ENCODE data around the gene POTEM.
"Not testable (repeated sequence)": the region's sequence is repeated elsewhere in the genome, so short reads cannot be mapped to it uniquely, and the experiment has no call there.

The POTEM gene

DNA sequence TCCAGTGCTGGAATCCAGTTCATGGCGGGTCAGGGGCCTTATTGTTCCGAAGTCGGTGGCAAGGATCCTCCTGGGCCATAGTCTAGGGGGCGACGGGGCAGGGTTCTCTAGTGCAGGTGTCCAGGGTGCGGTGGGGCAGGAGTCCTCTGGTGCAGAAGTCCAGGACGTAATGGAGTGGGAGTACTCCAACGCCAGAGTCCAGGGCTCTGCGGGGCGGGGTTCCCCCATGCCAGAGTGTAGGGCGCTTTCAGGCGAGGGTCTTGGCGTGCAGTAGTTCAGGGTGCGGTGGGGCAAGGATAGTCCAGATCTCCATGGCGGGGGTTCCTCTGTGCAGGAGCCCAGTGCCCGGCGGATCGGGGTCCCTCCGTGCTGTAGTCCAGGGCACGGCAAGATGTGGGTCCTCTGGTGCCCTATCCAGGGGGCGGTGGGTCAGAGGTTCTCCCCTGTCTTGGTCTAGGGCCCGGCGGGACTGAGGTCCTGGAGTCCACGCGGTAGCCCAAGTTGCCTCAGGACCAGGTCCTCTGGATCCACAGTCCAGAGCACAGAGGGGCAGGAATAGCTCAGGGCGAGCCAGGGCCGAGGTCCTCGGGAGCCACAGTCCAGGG, 70.9 kb downstream of the POTEM start:
- DNase-seq, result not testable (repeated sequence)

DNA sequence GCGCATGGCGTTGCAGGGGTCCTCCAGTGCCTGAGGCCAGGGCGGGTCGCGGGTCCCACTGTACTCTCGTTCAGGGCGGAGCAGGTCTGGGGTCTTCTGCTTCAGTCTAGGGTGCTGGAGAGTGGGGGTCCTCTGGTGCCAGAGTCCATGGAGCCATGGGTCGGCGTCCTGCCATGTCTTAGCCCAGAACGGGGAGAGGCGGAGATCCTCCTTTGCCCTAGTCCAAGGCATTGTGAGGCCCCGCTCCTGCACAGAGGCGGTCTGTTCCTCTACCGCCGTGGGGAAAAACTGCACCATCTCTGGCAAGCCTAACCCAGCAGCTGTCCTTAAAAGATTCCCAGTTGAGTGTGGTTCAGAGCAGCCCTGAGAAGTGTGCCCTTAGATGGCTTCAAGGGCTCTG, 71.6 kb downstream of the POTEM start:
- not testable (repeated sequence) for DNase-seq

DNA sequence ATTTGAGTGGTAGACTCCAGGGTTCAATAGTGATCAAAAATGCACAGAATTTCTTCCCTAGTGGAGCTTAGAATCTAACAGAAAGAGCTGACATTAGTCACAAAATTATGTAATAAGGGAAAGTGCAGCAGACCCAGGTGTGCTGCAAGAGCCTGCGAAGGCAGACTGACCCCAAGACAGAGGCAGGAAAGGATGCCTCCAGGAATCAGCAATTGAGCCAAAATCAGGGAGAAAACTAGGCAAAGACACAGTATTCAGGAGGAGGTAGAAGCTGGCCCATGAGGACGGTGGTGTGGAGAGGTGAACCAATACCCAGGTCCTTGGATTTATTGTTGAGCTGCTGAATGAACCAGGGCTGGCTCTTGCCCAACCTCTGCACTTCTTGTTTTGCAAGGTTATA, 76.2 kb downstream of the POTEM start:
- not testable (repeated sequence) for DNase-seq

All from NCI-H146 (cell line).